GM18873 (cell line): Measurements from ENCODE around the gene EXT2.

Source experiments
- ATAC-seq: cut with Tn5 transposase; IDR thresholded peaks from one replicate; pipeline ENCODE4 v1.9.1; 2021; ENCODE audit warnings: mild to moderate bottlenecking, moderate library complexity, moderate number of reproducible peaks; ENCODE audit not compliant: unreplicated experiment, low FRiP score

The EXT2 gene

GRCh38 chr11:44228379-44228778, 132.9 kb downstream of the EXT2 start:
- no peak for ATAC-seq

- ATAC-seq: no peak
These were observed 133.6 kb downstream of the EXT2 start for GRCh38 chr11:44229098-44229497.

- no peak for ATAC-seq
These were observed 134.1 kb downstream of the EXT2 start for GRCh38 chr11:44229624-44230023.

GRCh38 chr11:44235765-44236201, 140.3 kb downstream of the EXT2 start:
- no peak for ATAC-seq

DNA sequence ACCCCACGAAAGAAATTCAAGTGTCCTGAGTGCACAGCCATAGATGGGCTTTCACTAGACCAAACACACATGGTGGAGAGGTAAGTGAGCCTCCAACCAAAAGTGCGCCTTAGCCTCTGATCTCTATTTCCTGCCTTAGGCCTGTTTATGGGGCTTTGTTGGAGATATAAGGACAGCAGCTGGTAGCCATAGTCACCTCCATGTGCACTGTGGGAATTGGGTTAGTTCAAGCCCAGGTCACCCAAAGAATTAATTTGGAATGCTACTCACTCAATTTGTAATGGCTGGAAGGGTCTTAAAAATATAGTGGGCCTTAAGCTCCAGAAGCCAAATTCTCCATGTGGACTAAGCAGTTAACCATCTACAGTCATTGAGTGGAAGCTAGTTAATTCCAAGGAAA, 140.8 kb downstream of the EXT2 start:
- ATAC-seq: no peak

DNA sequence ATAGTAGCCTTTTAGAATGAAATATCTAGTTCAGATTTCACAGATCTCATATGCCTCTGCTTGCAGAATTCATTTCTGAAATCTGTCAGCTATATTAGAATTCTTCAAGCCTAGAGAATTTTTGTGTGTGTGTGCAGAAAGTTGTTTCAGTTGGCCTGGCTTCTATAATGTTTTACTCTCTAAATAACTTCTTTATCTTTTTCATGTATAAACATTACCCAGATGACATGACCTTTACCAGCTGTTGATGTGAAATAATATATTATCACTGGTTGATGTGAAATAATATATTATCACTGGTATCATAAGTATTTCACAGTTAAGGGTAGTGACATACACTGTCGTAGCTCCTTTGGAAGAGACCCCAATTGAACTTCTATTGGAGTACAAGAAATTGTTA, 141.7 kb downstream of the EXT2 start:
- ATAC-seq: no peak

- ATAC-seq: no peak
These were observed 146.4 kb downstream of the EXT2 start for GRCh38 chr11:44241851-44242250.

GRCh38 chr11:44243086-44243485, 147.6 kb downstream of the EXT2 start:
- no peak for ATAC-seq

GRCh38 chr11:44243595-44244343, 148.3 kb downstream of the EXT2 start:
- no peak for ATAC-seq

DNA sequence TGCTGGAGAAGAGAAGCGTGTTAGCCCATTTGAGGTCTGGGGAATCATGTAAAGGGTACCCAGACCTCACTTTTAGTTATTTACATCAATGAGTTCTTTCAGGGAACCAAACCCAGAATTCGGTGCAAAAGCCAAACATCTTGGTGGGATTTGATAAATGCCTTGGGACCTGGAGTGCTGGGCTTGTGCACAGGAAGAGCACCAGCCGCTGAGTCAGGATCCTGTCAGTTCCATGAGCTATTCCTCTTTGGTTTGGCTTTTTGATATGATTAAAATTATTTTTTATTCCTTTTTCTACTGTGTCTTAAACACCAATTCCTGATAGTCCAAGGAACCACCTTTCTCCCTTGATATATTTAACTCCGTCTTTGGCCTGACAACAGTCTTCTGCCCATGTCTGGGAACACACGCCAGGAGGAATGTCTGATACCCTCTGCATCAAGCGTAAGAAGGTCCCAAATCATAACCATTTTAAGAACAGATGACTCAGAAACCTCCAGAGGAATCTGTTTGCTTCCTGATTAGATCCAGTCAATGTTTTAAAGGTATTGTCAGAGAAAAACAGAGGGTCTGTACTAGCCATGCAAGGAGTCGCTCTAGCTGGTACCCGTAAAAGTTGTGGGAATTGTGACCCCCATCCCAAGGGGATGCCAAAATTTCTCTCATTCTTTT, 149.3 kb downstream of the EXT2 start:
- no peak for ATAC-seq

DNA sequence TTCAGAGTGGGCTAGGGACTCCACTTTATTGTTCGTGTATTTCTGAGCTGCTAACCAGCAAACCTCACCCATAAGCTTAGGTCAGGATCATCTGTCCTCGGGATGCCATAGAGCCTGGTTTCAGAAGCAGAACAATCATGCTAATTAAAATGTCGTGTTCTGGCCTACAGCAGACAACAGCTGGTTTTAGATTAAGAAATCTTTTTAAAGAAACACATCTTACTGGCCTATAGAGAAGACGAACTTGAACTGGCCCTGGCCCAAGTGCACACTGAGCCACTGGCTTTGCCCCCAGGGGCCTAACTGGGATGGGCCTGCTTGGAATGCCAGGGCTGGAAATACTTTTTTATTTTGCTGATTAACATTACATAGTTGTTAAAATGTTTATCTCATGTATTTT, 151.2 kb downstream of the EXT2 start:
- ATAC-seq: no peak

- no peak for ATAC-seq
These were observed 152.0 kb downstream of the EXT2 start for GRCh38 chr11:44247508-44247907.

DNA sequence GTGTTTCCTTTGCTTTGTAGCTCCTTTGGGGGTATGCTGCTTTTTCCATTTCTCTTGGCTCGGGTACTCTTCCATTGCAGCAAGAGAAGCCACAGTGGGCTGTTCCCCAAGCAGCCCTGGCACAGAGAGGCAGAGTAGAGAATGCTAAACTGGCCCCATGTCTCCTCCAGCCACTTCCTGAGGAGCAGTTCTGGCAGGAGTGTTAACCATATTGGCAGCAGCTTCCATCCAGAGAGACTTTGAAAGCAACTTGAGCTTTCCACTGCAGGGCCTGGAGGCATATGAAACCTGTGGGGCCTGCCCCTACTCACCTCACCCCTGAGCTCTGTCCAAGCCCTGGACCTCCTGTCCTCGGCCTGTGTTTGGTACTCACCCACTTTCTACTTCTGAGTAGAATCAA, 152.6 kb downstream of the EXT2 start:
- ATAC-seq: no peak

- no peak for ATAC-seq
These were observed 154.9 kb downstream of the EXT2 start for GRCh38 chr11:44250421-44250820.

GRCh38 chr11:44252999-44253602, 157.6 kb downstream of the EXT2 start:
- ATAC-seq: no peak

DNA sequence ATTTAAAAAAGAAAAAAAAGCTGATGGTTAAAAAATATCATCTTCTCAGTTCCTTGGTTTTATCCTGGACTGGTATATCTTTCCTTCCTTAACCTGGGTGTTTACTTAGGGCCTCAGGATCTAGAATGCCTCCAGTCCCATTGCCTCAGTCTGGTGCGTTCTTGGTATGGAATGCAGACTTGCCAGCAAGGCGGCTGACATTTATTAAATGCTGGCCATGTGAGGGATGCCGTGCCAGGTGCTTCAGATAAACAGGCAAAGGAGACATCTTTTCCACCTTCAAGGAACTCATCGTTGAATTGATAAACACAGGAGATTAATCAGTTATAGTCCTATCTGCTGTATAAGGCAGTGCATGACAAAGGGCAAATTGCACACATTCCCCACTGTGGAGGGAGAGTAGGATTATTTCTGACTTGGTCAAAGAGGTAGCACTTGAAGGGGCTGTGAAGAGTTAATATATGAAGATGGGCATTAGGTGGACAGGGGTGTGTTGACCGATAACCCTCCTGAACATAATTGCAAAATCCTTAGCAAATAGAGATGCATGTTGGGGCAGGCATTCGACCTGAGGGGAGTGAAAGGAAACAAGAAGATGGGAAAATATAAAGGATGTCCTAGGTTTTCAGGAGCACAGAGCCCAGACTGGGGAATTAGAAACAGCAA, 160.1 kb downstream of the EXT2 start:
- ATAC-seq: no peak

- no peak for ATAC-seq
These were observed 161.3 kb downstream of the EXT2 start for GRCh38 chr11:44256673-44257291.

- ATAC-seq: no peak
These were observed 162.1 kb downstream of the EXT2 start for GRCh38 chr11:44257338-44258189.

- no peak for ATAC-seq
These were observed 162.7 kb downstream of the EXT2 start for GRCh38 chr11:44258190-44258489.

DNA sequence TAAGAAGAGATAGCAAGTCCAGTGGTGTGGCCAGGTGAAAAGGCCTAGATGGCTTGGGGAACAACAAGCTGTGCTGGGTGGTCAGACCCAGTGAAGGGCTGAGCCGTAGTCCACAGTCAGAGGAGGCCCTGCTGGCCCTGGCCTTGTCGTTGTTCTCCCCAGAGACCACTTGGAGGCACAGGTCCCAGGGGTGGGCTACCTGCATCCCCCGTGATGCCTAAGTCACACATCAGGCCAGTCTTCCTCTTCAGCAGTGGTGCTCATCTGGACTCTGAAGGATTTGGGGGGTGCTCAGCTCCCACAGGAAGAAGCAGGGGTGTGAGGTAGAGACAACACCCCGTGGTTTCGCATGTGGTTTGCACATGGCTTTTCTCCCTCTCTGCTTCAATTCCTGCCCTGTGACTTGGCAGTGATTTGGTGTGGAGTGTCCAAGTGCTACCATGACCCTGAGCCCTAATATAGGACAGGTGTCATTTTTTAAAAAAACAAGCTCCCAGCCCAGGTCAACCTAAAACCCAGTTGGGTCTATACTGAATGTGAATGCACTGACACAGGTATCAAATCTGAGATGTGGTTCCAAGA, 163.5 kb downstream of the EXT2 start:
- no peak for ATAC-seq
